Tibial artery (tissue), 4 donors: ENCODE measurements around the gene FMNL3.

Experiments used
- DNase-seq, 2 donors: peaks; one replicate each; pipeline ENCODE4 v3.0.0-alpha.2; 2019
- H3K27ac ChIP-seq, 2 donors: fragments of 200-600 bp; sonication (generic) in 1 of 2; 1 replicate in 1 of 2; 2 replicates in 1 of 2; pipeline ENCODE4 v1.5.1; 2018 to 2019; ENCODE audit warnings: mild to moderate bottlenecking in 1 of 2
- H3K27me3 ChIP-seq, 2 donors: fragments of 200-600 bp; sonication (generic) in 1 of 2; one replicate each; pipeline versions ENCODE4 v1.5.1 to v1.6.0; 2016 to 2019
- H3K36me3 ChIP-seq, 3 donors: fragments of 200-600 bp; sonication (generic) in 2 of 3; one replicate each; pipeline ENCODE4 v1.5.1; 2016 to 2019; ENCODE audit warnings: mild to moderate bottlenecking in 2 of 3
- H3K4me1 ChIP-seq, 4 donors: fragments of 200-600 bp; sonication (generic) in 2 of 4; 1 replicate in 3 of 4; 2 replicates in 1 of 4; pipeline ENCODE4 v1.5.1; 2016 to 2019
- H3K4me3 ChIP-seq, 2 donors: fragments of 200-600 bp; sonication (generic) in 1 of 2; 1 replicate in 1 of 2; 2 replicates in 1 of 2; pipeline ENCODE4 v1.5.1; 2018 to 2019; ENCODE audit warnings: mild to moderate bottlenecking in 2 of 2
- H3K9me3 ChIP-seq, 3 donors: fragments of 200-600 bp; sonication (generic) in 1 of 3; one replicate each; pipeline ENCODE4 v1.5.1; 2016 to 2019
- intact Hi-C: fragments of 100-400 bp; cut with DNase I; formaldehyde crosslinking; loops from one replicate; pipeline ENCODE4 v1.15.0; 2023; ENCODE audit warnings: low total_unique reads
- TF ChIP-seq, protein P1 (sequence below), 2 experiments: fragments of 200-600 bp in 1 of 2; fragments of 450-650 bp in 1 of 2; IDR thresholded peaks; one replicate each; pipeline ENCODE4 v1.5.1; 2017 to 2019; ENCODE audit warnings: antibody characterized with exemption in 2 of 2, mild to moderate bottlenecking in 1 of 2, moderate library complexity in 1 of 2

Gene FMNL3

DNA sequence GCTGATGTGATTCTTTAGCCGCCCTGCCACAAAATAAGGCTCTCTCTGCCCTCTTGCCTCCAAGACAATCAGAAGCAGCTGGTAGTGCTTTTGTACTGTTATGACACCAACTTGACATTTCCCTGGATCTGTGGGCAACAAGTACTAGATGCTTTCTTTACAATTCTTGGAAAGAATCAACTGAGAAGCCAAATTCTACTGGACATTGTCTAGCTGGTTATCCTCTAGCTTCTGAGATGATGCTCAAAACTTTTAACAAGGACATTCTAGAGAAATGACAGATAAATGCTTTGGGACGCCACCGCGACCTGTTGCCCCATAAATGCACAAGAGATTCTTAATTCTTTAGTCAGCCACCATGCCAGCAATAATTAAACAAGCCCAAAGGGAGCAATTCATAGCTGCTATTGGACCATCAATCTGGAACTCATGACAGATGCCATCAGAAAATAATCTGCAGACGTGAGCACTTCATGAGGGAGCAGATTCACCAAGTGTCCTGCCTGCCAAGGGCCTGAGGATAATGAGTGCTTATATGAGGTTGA is 22.8 kb downstream of the FMNL3 start:
- intact Hi-C loops: no loop called here
- H3K4me1 ChIP-seq: peaks cover 0 to 37% (median 7%) of the 10 kb centered on the region in 4 donors
- H3K27me3 ChIP-seq: no peaks in the 10 kb centered on the region
- no peak overlapping the region for H3K4me3 ChIP-seq
- H3K9me3 ChIP-seq: no peaks in the 10 kb centered on the region
- TF ChIP-seq, protein P1, sequence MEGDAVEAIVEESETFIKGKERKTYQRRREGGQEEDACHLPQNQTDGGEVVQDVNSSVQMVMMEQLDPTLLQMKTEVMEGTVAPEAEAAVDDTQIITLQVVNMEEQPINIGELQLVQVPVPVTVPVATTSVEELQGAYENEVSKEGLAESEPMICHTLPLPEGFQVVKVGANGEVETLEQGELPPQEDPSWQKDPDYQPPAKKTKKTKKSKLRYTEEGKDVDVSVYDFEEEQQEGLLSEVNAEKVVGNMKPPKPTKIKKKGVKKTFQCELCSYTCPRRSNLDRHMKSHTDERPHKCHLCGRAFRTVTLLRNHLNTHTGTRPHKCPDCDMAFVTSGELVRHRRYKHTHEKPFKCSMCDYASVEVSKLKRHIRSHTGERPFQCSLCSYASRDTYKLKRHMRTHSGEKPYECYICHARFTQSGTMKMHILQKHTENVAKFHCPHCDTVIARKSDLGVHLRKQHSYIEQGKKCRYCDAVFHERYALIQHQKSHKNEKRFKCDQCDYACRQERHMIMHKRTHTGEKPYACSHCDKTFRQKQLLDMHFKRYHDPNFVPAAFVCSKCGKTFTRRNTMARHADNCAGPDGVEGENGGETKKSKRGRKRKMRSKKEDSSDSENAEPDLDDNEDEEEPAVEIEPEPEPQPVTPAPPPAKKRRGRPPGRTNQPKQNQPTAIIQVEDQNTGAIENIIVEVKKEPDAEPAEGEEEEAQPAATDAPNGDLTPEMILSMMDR (IDR thresholded peaks at IDR 0.05): no peak
- DNase-seq: no peak
- H3K27ac ChIP-seq: no peak overlapping the region
- no peaks in the 10 kb centered on the region for H3K36me3 ChIP-seq

DNA sequence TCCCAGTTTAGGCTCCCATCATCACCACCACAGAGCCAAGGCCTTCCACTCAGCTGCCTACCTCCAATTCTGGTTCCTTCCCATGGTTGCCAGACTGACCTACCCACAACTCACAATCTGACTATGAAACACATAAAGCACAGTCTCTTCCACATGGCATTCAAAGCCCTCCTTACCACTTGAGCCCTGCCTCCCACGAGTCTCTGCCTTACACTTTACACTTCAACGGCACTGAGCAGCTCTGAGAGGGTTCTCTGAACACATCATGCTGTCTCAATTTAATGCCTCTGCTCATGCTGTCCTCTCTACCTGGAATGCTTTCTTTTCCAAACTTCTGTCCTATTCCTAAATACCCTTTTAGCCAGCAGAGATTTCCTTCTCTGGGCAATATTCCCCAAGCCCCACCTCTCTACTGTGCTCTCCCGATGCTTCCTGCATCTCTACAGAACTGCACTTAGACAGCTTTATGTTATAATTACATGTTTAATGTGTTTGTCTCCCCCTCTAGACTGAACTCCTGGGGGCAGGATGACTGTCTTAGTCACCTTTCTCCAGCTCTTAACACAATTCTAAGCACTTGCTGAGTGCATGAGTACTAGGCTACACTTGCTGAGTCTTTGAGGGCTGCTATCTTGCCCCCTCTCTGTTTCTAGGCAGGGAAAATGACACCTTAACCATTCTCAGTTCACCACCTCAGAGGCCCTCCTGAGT is 23.5 kb downstream of the FMNL3 start:
- Histone ChIP-seq H3K27me3 (no peaks in the 10 kb centered on the region), H3K27ac (no peak overlapping the region), H3K36me3 (no peaks in the 10 kb centered on the region), H3K4me1 (peaks cover 0 to 33% (median 5%) of the 10 kb centered on the region in 4 donors), H3K9me3 (no peaks in the 10 kb centered on the region), H3K4me3 (no peak overlapping the region)
- intact Hi-C loops: no loop called here
- DNase-seq: no peak
- TF ChIP-seq, protein P1 (IDR thresholded peaks at IDR 0.05): no peak

DNA sequence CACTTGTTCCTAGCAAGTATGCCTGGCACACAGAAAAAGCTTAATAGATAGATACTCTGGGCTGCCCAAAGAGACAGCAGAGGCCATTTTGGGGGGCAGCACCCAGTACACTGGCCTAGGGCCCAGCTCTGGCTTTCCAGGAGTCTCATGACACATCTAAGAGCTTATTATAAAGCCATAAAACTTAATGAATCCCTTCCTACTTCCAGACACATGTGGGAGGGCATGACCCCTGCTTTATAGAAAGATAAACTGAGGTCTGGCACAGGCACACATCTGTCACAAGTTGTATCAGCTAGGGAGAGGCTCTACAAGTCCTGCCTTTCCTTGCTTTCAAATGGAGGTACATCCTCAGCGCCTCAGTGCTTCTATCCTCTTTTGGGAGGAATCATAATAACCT is 27.1 kb downstream of the FMNL3 start:
- H3K27me3 ChIP-seq: no peaks in the 10 kb centered on the region
- intact Hi-C loops: no loop called here
- H3K4me1 ChIP-seq: peaks cover 0 to 18% (median 8%) of the 10 kb centered on the region in 4 donors
- H3K4me3 ChIP-seq: no peak overlapping the region
- no peaks in the 10 kb centered on the region for H3K36me3 ChIP-seq
- H3K9me3 ChIP-seq: no peaks in the 10 kb centered on the region
- no peak overlapping the region for H3K27ac ChIP-seq
- no peak for DNase-seq
- TF ChIP-seq, protein P1 (IDR thresholded peaks at IDR 0.05): no peak

DNA sequence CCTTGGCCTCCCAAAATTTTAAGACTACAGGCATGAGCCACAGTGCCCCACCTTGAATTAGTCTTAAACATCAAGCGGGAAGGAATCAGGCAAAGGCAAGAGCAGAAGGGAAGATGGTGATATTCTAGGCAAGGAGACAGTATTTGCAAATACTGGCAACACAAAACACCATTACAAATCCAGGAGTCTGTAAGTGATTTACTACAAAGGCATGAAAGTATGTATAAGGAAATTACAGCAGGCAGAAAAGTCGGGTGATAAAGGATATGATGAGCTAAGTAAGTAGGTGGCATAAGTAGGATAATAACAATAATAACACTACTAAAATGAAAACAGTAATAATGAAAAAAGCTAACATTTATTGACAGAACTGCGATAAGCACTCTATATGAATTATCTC is 28.5 kb downstream of the FMNL3 start:
- intact Hi-C loops: no loop called here
- H3K9me3 ChIP-seq: no peaks in the 10 kb centered on the region
- no peaks in the 10 kb centered on the region for H3K36me3 ChIP-seq
- H3K4me1 ChIP-seq: peaks cover 0 to 23% (median 18%) of the 10 kb centered on the region in 4 donors
- H3K4me3 ChIP-seq: no peak overlapping the region
- no peak overlapping the region for H3K27ac ChIP-seq
- H3K27me3 ChIP-seq: no peaks in the 10 kb centered on the region
- TF ChIP-seq, protein P1 (IDR thresholded peaks at IDR 0.05): no peak
- DNase-seq: no peak

DNA sequence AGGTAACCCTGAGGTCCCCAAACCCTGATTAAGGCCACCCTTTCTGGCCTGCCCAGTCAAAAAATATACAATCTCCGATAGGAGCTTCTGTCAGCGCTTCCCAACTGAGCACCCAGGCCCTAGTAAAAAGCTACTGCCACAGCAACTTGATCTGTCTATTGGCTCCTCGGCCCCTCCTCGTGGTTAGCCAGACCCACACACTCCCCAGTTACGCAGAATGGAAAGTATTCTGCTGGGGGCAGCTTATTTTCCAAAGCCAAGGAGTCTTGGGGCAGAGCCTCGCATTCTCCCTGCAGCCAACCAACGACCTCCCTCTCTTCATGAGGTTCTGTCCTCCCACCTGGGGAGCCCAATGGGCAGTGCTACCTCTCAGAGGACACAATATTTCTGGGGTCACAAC is 32.1 kb downstream of the FMNL3 start:
- no peak for DNase-seq
- intact Hi-C loops: no loop called here
- no peaks in the 10 kb centered on the region for H3K9me3 ChIP-seq
- no peaks in the 10 kb centered on the region for H3K27me3 ChIP-seq
- no peak overlapping the region for H3K4me3 ChIP-seq
- H3K27ac ChIP-seq: peak overlapping the region; percentile 82 to 97
- TF ChIP-seq, protein P1 (IDR thresholded peaks at IDR 0.05): no peak
- H3K4me1 ChIP-seq: peaks cover 0 to 54% (median 49%) of the 10 kb centered on the region in 4 donors
- no peaks in the 10 kb centered on the region for H3K36me3 ChIP-seq
